Stimulated activated naive CD8-positive, alpha-beta T cell treated with anti-CD3 and anti-CD28 coated beads, Interleukin-15, amount 100 ng/mL, for 72 hours (primary cell): Measurements from ENCODE around the gene CSNK2A1.

Source experiments
- ATAC-seq: fragments of 150-1000 bp; cut with Tn5 transposase; 2 replicates; pipeline ENCODE4 v1.10.0; 2021; ENCODE audit warnings: mild to moderate bottlenecking, moderate library complexity
- DNase-seq, 2 donors: peaks; one replicate each; pipeline ENCODE4 v3.0.0; 2021 to 2022
- H3K27ac Mint-ChIP-seq, 2 donors: one replicate each; pipeline ENCODE4 v1.8.0; 2022; ENCODE audit warnings: mild to moderate bottlenecking in 2 of 2, mixed read lengths in 2 of 2, moderate library complexity in 2 of 2
- H3K27me3 Mint-ChIP-seq: one replicate; pipeline ENCODE4 v1.8.0; 2022; ENCODE audit warnings: mixed read lengths
- H3K4me1 Mint-ChIP-seq: one replicate; pipeline ENCODE4 v1.8.0; 2022; ENCODE audit warnings: mild to moderate bottlenecking, mixed read lengths
- H3K4me3 Mint-ChIP-seq, 2 donors: one replicate each; pipeline ENCODE4 v1.8.0; 2022; ENCODE audit warnings: mild to moderate bottlenecking in 2 of 2, mixed read lengths in 2 of 2, moderate library complexity in 1 of 2
- H3K9me3 Mint-ChIP-seq, 2 donors: one replicate each; pipeline ENCODE4 v1.8.0; 2022; ENCODE audit warnings: mixed read lengths in 2 of 2

CSNK2A1 gene

DNA sequence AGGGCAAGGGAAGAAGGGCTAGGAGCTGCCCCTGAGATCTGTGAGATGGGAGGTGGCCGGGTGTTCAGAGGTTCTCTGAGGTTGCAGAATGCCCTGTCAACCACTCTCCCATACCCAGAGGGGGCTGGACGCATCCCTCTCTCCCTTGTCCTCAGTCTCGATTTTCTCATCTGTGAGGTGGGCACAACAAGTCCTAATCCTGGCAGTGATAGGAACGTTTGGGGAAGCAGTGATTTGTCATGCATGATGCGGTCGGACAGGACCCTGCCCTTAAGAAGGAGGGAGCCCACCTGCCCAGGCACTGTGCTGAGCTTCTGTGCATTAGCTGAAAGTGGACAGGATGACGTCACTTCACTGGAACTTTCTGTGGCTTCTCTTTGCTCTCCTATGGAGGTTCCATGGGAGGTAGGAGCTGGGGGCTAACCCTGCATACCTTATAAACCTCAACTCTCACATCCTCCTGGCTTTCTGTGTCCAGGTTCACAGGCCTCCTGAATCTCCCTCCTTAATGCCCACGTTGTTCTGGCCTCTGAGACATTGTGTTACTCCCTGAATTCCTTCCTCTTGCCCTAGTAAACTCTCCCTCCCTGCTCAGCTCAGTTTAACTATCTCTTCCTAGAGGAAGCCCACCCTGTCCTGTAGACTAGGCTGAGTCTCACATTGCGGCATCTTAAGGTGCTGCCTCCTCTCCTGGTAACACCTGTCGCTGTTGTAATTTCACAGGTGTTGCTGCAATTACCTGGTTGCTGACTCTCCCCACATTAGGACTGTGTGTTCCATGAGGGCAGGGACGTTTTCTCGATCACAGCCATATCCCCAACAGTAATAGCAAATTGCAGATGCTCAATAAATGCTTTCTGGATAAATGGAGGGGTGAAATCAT, 30.1 kb upstream of the CSNK2A1 start:
- peaks cover 61% of the 10 kb centered on the region for H3K27me3 Mint-ChIP-seq
- no peak overlapping the region for H3K27ac Mint-ChIP-seq
- DNase-seq: no peak

DNA sequence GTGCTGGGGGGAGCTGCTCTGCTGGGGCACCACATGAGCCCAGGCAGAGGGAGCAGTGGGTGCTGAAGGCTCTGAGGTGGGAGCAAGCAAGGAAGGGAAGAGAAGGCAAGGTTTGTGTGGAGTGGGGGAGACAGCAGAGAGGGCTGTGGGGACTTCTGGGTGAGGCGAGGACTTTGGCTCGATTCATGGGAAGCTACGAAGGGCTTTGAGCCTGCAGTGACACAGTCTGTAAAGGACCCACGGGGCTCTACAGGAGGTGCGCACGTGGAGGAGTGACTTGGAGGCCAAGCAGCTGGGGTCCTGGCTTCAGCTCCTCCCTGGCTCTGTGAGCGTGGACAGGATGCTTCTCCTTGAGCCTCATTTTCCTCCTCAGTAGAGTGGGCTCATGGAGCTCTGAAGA, 29.1 kb upstream of the CSNK2A1 start:
- no peak for ATAC-seq

More for the DNA sequence above, 30.1 kb upstream of the CSNK2A1 start:
- H3K4me1 Mint-ChIP-seq: peaks cover 4% of the 10 kb centered on the region
- no peaks in the 10 kb centered on the region for H3K9me3 Mint-ChIP-seq
- ATAC-seq: no peak
- no peak overlapping the region for H3K4me3 Mint-ChIP-seq

DNA sequence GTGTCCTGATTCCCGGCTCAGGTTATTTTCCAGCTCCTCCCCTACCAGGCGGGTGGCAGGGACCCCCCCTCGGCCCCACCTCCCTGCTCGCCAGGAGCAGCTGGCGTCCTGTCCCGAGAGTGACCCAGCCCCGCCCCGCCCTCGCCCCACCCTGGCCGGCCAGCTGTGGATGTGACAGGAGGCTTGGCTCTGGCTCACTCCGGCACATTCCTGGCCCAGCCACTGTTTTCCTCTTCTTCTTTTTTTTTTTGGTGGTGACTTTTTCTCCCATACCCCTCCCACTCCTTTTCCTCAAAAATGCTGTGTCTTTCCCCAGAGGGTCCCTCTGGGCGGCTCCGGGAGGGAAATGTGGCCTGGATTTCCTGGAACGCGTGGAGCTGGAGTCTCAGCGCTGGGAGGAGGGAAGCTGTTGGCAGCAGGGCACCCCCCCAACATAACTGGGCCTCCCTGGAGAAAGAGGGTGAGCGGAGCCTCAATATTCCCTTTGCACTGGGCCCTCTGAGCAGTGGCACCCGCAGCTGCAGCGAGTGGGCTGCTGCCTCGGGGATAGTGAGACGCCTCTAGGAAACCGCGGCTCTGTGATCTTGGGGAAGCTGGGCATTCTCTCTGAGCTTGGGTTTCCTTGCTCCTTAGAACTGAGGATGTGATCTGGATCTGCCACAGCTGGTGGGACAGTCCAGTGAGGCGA, 28.3 kb upstream of the CSNK2A1 start:
- Mint-ChIP-seq H3K9me3 (no peaks in the 10 kb centered on the region), H3K27ac (no peak overlapping the region), H3K27me3 (peaks cover 74% of the 10 kb centered on the region), H3K4me3 (no peak overlapping the region), H3K4me1 (peaks cover 17% of the 10 kb centered on the region)
- DNase-seq (no peak), ATAC-seq (no peak)

More for the DNA sequence above, 29.1 kb upstream of the CSNK2A1 start:
- Mint-ChIP-seq H3K4me3 (no peak overlapping the region), H3K27me3 (peaks cover 65% of the 10 kb centered on the region), H3K27ac (no peak overlapping the region), H3K4me1 (peaks cover 9% of the 10 kb centered on the region), H3K9me3 (no peaks in the 10 kb centered on the region)
- no peak for DNase-seq

DNA sequence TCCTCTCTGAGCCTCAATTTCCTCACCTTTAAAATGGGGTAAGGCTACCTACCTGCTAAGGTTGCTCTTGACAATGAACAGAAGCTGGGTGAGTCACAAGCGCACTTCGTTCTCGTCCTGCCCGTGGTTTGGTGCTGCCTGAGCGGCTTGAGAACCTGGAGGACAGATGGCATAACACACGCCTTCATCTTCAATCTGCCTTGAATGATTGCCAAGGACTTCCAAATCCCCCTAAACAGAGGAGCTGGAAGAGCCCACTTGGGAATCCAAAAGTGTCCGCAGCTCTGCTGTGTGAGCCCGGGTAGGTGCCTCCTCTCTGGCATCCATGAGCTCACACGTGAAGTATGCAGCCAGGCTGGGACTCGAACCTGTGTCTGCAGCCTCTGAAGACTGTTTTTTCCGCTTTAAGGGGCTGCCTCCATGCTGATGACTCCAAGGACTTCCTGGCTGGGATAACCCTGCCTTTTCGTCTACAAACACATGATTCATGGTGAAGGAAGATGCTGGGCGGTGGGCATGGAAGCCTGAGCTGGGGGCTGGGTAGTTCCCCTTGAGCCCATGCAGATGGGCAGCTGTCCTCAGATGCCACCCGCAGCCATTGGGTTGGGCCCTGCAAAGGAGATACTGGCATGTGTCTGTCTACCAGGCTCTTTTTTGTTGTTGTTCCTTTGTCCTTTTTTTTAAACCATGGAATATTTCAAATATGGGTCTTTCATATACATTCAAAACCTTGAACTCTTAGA, 25.3 kb upstream of the CSNK2A1 start:
- Mint-ChIP-seq H3K9me3 (no peaks in the 10 kb centered on the region), H3K4me1 (peaks cover 17% of the 10 kb centered on the region), H3K27me3 (peaks cover 53% of the 10 kb centered on the region), H3K27ac (no peak overlapping the region), H3K4me3 (no peak overlapping the region)
- ATAC-seq: no peak
- DNase-seq: no peak

DNA sequence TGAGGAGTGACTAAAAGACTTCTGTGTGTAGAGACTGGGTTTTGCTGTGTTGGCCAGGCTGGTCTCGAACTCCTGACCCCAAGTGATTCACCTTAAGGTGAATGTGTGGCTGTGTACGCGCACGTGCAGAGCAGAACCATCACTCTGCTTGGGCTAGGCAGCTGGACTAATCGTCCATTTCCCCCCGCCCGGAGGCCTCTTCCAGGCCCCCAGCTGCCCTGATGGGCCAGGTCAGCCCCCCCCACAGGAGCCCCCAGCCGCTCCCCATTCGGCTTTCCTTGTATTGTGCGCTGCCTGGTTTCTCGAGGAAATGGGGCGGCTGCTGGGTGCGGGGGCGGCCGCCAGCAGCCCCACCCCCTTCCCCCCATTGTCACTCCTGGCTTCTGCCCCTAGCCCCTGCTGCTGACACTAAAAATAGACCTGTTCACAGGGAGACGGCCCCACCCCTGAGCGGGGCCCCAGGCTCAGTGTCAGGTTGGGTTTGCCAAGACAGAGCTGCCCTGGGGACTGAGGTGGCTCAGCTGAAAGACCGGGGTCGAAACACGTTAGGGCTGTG, 24.6 kb upstream of the CSNK2A1 start:
- H3K4me1 Mint-ChIP-seq: peaks cover 17% of the 10 kb centered on the region
- no peak overlapping the region for H3K4me3 Mint-ChIP-seq
- no peaks in the 10 kb centered on the region for H3K9me3 Mint-ChIP-seq
- DNase-seq: no peak
- peaks cover 46% of the 10 kb centered on the region for H3K27me3 Mint-ChIP-seq
- no peak overlapping the region for H3K27ac Mint-ChIP-seq
- ATAC-seq: peak; percentile 45

DNA sequence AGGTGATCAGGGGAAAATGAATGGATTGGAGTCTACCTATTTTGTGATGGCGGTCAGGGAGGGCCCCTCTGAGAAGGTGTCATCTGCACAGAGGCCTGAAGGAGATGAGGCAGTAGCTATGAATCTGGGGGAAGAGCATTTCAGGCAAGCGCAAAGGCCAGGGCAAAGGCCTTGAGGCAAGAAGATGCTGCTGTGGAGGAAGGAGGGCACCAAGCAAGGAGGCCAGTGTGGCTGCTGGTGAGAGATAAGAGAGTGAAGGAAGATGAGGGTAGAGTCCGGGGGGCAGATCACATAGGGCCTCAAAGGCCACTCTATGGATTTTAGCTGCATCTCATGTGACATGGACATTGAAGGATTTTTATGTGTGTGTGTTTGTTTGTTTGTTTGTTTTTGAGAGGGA, 20.6 kb upstream of the CSNK2A1 start:
- peaks cover 17% of the 10 kb centered on the region for H3K4me1 Mint-ChIP-seq
- DNase-seq: no peak
- no peak overlapping the region for H3K27ac Mint-ChIP-seq
- H3K27me3 Mint-ChIP-seq: peaks cover 46% of the 10 kb centered on the region
- ATAC-seq: no peak
- no peak overlapping the region for H3K4me3 Mint-ChIP-seq
- no peaks in the 10 kb centered on the region for H3K9me3 Mint-ChIP-seq

DNA sequence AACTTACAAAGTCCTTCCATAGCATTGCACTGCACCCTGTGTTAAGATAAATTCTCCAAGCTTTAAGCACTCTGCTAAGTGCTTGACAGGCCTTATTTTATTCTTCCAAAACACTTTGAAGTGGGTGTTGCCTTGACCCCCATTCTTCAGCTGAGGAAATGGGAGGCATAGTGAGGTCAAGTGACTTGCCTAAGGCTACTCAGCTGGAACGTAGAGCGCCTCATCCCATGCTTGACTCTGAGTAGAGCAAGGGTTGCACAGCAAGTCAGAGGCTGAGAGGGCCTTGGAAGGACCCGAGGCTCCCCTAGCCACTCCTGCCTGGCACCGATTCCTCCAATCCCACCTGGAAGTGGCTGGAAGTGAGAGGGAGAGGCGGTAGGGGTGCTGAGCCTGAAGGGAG, 19.6 kb upstream of the CSNK2A1 start:
- no peak for ATAC-seq
- Mint-ChIP-seq H3K4me1 (peaks cover 10% of the 10 kb centered on the region), H3K27ac (no peak overlapping the region)

DNA sequence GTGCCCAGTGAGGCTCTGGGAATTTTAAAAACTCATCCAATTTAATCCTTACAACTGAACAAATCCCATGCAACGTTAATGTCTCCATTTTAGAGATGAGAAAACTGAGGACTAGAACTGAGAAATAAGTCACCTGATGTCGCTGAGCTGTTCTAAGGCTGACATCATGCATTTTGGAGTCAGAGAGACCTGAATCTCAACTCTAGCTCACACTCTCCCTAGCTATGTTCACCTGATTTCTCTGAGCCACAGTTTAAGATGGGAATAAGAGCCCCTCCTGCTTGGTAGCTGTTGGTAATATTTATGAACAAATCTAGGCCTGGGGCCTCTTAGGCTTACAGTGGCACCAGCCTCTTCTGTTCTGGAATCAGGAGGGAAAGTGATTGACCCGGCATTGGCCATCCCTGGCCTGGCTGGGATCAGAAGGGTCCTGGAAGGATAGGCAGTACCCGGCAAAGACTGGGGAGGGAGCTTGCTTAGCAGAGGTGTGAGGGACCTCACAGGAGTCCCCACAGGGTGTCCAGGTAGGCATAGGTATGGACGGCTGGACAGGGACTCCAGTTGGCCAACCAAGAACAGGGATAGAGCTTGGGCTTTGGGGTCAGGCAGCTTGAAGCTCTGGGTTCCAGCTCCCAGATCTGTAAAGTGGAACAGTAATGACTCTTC, 18.8 kb upstream of the CSNK2A1 start:
- Mint-ChIP-seq H3K27ac (peak overlapping the region in 1 of 2 donors; percentile 15), H3K9me3 (no peaks in the 10 kb centered on the region), H3K27me3 (peaks cover 33% of the 10 kb centered on the region), H3K4me1 (peaks cover 4% of the 10 kb centered on the region), H3K4me3 (no peak overlapping the region)
- no peak for ATAC-seq
- DNase-seq: no peak

More for the DNA sequence above, 19.6 kb upstream of the CSNK2A1 start:
- DNase-seq: no peak
- peaks cover 38% of the 10 kb centered on the region for H3K27me3 Mint-ChIP-seq
- no peaks in the 10 kb centered on the region for H3K9me3 Mint-ChIP-seq
- H3K4me3 Mint-ChIP-seq: no peak overlapping the region

DNA sequence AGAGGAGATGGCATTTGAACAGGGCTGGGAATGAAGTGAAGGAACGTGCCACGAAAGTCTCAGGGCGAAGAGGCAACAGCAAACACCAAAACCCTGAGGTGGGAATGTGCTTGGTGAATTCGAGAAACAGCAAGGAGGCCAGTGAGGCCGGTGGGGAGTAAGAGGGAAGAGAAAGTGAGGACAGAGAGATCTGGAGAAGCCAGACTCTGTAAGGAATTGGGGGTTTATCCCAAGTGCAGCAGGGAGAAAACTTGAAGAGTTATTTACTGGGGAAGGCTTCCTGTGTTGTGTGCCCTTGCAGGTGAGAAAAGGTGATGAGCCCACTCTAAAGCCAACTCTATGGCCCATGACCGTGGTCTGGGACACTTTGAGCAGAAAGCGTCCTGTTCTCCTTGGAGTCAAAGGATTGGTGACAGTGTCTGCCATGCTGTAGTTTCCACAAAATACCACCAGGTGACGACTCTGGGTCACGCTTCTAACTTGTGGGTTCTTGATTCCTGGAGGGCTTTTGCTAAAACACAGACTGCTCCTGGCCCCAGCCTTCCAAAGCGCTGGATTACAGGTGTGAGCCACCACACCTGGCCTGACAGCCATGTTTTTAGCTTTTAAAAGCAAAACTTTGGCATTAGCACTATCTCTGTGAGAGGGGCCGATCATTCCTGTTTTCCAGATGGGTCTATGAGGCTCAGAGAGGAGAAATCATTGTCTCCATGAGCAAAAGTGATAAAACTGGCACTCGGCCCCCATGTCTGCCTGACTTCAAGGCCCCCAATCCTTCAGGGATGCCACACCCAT, 18.0 kb upstream of the CSNK2A1 start:
- H3K4me3 Mint-ChIP-seq: no peak overlapping the region
- DNase-seq (peak; percentile 48 to 59), ATAC-seq (peak; percentile 82)
- H3K27ac Mint-ChIP-seq: no peak overlapping the region
- H3K27me3 Mint-ChIP-seq: peaks cover 26% of the 10 kb centered on the region
- no peaks in the 10 kb centered on the region for H3K9me3 Mint-ChIP-seq
- no peaks in the 10 kb centered on the region for H3K4me1 Mint-ChIP-seq

DNA sequence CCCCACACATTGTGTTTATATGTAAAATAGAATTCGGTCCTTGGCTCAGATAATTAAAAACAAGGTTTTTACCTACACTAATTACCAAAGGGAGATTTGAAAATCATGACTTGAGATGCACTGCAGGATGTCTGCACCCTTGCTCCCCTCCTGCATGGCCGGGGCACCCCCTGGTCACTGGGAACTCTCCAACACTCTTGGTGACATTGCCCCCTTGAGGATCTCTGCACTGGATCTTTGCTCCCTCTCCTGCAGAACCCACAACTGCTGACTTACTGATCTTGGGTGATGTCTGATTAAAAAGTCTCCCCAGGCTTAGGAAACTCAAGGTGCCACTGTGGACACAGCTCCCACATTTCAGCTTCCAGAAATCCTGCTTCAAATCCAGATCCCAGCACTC, 17.1 kb upstream of the CSNK2A1 start:
- Mint-ChIP-seq H3K4me1 (no peaks in the 10 kb centered on the region), H3K27me3 (peaks cover 26% of the 10 kb centered on the region), H3K9me3 (no peaks in the 10 kb centered on the region), H3K27ac (no peak overlapping the region), H3K4me3 (no peak overlapping the region)
- DNase-seq (no peak), ATAC-seq (no peak)

DNA sequence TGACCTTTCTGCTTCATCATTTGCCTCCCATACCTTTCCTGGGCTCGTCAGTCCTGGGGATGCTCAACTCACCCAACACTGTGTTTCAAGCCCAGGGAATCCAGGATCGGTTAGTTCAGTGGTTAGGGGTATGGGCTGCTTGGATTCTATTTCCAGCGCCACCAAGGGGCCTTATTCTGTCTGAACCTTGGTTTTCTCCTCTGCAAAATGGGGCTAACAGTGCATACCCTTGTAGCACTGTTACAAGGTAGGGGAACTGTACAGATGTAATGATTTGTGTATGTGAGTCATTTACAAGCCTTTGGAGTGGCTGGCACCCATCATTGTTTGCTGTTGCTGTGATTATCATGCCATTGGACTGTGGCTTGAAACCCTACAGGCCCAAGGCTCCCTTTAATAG, 14.5 kb upstream of the CSNK2A1 start:
- H3K27ac Mint-ChIP-seq: no peak overlapping the region
- H3K27me3 Mint-ChIP-seq: peaks cover 37% of the 10 kb centered on the region
- H3K9me3 Mint-ChIP-seq: no peaks in the 10 kb centered on the region

DNA sequence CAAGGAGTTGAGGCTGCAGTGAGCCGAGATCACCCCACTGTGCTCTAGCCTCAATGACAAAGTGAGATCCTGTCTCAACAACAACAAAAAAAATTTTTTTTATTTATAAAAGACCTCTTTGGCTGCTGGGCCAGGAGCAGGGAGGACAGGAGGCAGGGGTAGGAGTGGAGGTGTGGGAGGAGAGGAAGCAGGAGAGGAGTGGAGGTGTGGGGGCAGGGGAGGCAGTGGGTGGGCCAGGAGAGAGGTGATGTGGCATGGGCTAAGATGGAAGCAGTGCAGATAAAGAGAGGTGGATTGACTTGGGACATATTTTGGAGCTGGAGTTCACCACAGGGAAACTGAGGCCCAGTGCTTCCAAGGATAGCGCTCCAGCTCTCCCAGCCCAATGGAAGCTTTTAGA, 13.4 kb upstream of the CSNK2A1 start:
- no peak overlapping the region for H3K4me3 Mint-ChIP-seq
- DNase-seq (no peak), ATAC-seq (no peak)
- H3K4me1 Mint-ChIP-seq: no peaks in the 10 kb centered on the region
- H3K9me3 Mint-ChIP-seq: no peaks in the 10 kb centered on the region
- no peak overlapping the region for H3K27ac Mint-ChIP-seq
- H3K27me3 Mint-ChIP-seq: peaks cover 45% of the 10 kb centered on the region

More for the DNA sequence above, 14.5 kb upstream of the CSNK2A1 start:
- no peak for ATAC-seq
- Mint-ChIP-seq H3K4me3 (no peak overlapping the region), H3K4me1 (no peaks in the 10 kb centered on the region)
- DNase-seq: no peak

DNA sequence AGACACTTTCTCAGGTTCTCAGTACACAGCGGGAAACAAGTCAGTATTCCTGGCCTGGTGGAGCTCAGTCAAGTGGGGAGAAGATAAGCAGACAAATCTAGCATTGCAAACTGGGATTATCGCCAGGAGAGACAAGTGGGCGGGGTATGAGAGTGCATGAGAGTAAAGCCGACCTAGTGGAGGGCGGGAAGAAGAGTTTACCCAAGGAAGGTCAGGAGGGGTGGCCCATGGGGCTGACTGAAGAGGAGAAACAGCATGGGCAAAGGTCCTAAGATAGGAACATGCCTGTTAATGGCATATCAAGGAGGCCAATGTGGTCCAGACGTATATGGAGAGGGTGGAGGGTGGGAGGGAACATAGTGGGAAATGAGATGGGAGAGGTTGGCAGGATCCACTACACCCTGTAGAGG, 12.4 kb upstream of the CSNK2A1 start:
- Mint-ChIP-seq H3K9me3 (no peaks in the 10 kb centered on the region), H3K4me3 (no peak overlapping the region), H3K4me1 (no peaks in the 10 kb centered on the region), H3K27me3 (peaks cover 45% of the 10 kb centered on the region), H3K27ac (no peak overlapping the region)
- no peak for DNase-seq
- no peak for ATAC-seq

DNA sequence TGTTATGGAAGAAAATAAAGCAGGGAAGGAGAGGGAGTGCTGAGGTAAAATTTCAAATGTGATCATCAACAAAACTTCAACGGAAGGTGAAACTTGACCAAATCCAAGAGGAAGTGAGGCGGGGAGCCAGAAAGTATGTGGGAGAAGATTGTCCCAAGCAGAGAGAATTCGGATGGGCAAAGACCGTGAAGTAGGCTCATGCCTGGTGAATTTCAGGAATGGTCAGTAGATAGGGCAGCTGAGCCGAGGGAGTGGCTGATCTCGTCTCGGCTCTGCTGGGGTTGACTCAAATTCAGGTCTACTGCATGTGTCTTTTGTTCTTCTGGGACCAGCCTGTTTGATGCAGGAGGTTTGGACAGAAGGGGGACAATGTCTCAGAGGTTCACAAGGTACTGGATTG, 7.0 kb upstream of the CSNK2A1 start:
- Mint-ChIP-seq H3K27me3 (peaks cover 37% of the 10 kb centered on the region), H3K4me1 (no peaks in the 10 kb centered on the region), H3K4me3 (no peak overlapping the region), H3K9me3 (no peaks in the 10 kb centered on the region), H3K27ac (no peak overlapping the region)
- ATAC-seq (no peak), DNase-seq (no peak)
